ENCODE data around the gene RABL6. TPM values are rescaled to one million over a fixed set of nuclear protein-coding genes. Genes with fewer than 3 reads are reported as not detected.
"Not testable (repeated sequence)": the region's sequence is repeated elsewhere in the genome, so short reads cannot be mapped to it uniquely, and the experiment has no call there.

The RABL6 gene
- total RNA-seq, 4 donors from 2014 or later: 54.9 to 70.7 (median 61.5) TPM

GRCh38 chr9:136799079-136799853, 8.5 kb upstream of the RABL6 start:
- peak overlapping the region in 2 of 4 donors; percentile 21 to 59 for H3K27ac ChIP-seq

GRCh38 chr9:136799854-136800657, 7.7 kb upstream of the RABL6 start:
- TF ChIP-seq POLR2A (IDR thresholded peaks at IDR 0.05) (no peak), CTCF (IDR thresholded peaks at IDR 0.05) (no peak)
- intact Hi-C loops (cut with DNase I): no loop called here
- peak overlapping the region in 3 of 4 donors; percentile 21 to 71 (median 59) for H3K27ac ChIP-seq
- H3K9me3 ChIP-seq: no peaks in the 10 kb centered on the region
- DNase-seq: no peak
- H3K36me3 ChIP-seq: no peaks in the 10 kb centered on the region
- peaks cover 23 to 56% (median 27%) of the 10 kb centered on the region in 3 donors for H3K4me1 ChIP-seq
- WGBS, 2 donors: 0% methylated on average over 10 to 11 of the region's 63 CpGs
- peak overlapping the region; percentile 16 to 64 (median 38) for H3K4me3 ChIP-seq
- H3K27me3 ChIP-seq: peaks cover 0 to 81% (median 17%) of the 10 kb centered on the region in 4 donors

More at GRCh38 chr9:136799079-136799853, 8.5 kb upstream of the RABL6 start:
- no peak for TF ChIP-seq CTCF (IDR thresholded peaks at IDR 0.05)
- no peak for TF ChIP-seq POLR2A (IDR thresholded peaks at IDR 0.05)
- peaks cover 23 to 56% (median 27%) of the 10 kb centered on the region in 3 donors for H3K4me1 ChIP-seq
- H3K9me3 ChIP-seq: no peaks in the 10 kb centered on the region
- no peak for DNase-seq
- peaks cover 0 to 81% (median 17%) of the 10 kb centered on the region in 4 donors for H3K27me3 ChIP-seq
- intact Hi-C loops (cut with DNase I): no loop called here
- H3K36me3 ChIP-seq: peaks cover 0 to under 1% (median 0%) of the 10 kb centered on the region in 3 donors
- 0% methylated on average over 1 of the region's 35 CpGs for WGBS, 2 donors
- H3K4me3 ChIP-seq: peak overlapping the region; percentile 16 to 64 (median 38)

DNA sequence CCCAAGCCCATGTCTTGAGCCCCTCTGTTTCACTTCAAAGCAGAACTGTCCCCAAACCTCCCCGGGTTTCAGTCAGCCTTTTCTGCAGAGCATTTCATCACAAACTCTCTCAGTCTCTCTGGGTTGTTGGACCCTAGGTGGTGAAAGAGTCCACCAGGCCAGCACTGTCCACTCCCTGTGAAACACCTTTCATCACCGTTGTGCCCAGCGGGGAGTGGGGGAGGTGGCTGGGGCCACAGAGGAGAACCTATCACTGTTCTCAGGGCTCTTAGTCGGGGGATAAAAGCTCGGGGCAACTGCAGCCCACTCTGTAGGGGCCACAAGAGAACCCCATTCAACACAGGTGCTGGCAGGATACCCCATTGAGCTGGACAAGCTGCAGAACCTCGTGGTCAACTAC, 5.4 kb upstream of the RABL6 start:
- TF ChIP-seq CTCF (IDR thresholded peaks at IDR 0.05) (no peak), POLR2A (IDR thresholded peaks at IDR 0.05) (no peak)
- peaks cover 34 to 53% (median 36%) of the 10 kb centered on the region in 3 donors for H3K4me1 ChIP-seq

DNA sequence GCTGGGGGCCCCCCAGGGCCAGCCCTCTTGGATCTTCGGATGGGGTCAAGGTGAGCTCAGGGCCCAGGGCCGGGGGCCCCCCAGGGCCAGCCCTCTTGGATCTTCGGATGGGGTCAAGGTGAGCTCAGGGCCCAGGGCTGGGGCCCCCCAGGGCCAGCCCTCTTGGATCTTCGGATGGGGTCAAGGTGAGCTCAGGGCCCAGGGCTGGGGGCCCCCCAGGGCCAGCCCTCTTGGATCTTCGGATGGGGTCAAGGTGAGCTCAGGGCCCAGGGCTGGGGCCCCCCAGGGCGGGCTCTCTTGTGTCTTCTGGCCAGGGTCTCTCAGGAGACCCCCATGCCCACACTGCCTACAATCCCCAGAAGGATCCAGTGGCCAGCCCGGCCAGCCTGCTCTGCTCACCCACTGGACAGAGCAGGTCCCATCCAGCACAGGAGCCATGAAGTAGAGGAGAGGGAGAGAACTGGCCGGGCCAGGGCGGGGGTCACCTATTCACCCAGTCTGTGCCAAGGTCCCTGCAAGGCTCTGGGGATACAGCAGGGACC, 4.7 kb upstream of the RABL6 start:
- H3K36me3 ChIP-seq; H3K9me3 ChIP-seq; intact Hi-C loops (cut with DNase I); H3K27ac ChIP-seq; DNase-seq; H3K4me3 ChIP-seq: not testable (repeated sequence)
- WGBS, 2 donors: no CpG with 5 or more reads among the region's 9 CpGs
- peaks cover 0 to 53% (median 17%) of the 10 kb centered on the region in 4 donors for H3K27me3 ChIP-seq
- peaks cover 34 to 53% (median 37%) of the 10 kb centered on the region in 3 donors for H3K4me1 ChIP-seq

More for the DNA sequence above, 5.4 kb upstream of the RABL6 start:
- H3K27me3 ChIP-seq: peaks cover 0 to 61% (median 17%) of the 10 kb centered on the region in 4 donors
- DNase-seq: no peak
- no peaks in the 10 kb centered on the region for H3K9me3 ChIP-seq
- H3K36me3 ChIP-seq: peaks cover 0 to 8% (median 0%) of the 10 kb centered on the region in 3 donors
- H3K27ac ChIP-seq: no peak overlapping the region
- H3K4me3 ChIP-seq: no peak overlapping the region
- intact Hi-C loops (cut with DNase I): no loop called here
- 63 to 71% methylated on average over 4 of the region's 6 CpGs for WGBS, 2 donors

DNA sequence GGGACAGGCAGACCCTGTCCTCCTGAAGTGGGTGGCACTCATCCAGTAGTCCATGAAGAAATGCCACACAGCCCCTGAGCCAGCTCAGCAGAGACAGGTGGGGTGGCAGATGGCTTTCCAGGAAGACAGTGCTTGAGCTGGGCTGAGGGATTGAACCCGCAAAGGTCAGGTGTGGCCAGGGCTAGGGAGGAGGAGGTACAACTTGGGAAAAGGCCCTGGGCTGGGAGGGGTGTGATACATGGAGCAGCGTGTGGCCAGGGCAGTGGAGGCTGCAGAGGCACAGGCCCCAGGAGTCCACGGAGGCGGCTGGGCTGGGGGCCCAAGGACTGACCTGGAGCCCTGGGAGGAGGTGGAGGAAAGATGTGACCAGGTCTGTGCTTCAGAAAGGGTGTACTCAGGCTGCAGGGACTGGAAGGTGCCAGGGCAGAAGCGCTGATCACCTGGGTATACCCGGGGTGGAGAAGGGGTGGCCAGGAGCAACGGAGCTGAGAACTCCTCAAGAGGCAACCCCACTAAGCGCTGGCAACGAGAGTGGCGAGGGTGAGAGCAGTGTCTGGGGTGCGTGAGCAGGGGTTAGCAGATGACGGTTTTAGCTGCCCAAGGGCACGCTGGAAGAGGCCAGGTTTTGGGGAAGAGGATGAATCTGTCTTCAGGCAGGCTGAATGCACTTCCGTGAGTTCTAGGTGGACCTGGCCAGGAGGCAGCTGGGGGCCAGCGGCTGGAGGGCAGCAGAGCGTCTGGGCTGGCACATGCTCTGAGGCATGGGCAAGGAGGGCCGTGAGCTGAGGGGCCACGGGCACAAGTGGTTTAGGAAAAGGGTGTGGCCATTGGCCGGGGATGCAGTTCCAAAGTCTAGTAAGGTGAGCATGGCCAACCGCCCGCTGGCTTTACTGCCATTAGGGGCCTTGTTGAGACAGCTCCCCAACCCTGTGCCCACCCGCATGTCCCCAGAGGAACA, 3.9 kb upstream of the RABL6 start:
- peaks cover 36 to 53% (median 42%) of the 10 kb centered on the region in 3 donors for H3K4me1 ChIP-seq
- peaks cover 0 to 45% (median 12%) of the 10 kb centered on the region in 4 donors for H3K27me3 ChIP-seq
- H3K4me3 ChIP-seq: no peak overlapping the region
- no peaks in the 10 kb centered on the region for H3K9me3 ChIP-seq
- 85 to 90% methylated on average over 18 to 20 of the region's 22 CpGs for WGBS, 2 donors
- intact Hi-C loops (cut with DNase I): no loop called here
- no peak for DNase-seq
- peaks cover 0 to 8% (median 0%) of the 10 kb centered on the region in 3 donors for H3K36me3 ChIP-seq
- H3K27ac ChIP-seq: no peak overlapping the region
- TF ChIP-seq POLR2A (IDR thresholded peaks at IDR 0.05): no peak
- no peak for TF ChIP-seq CTCF (IDR thresholded peaks at IDR 0.05)

Measured in esophagus squamous epithelium (tissue), 5 donors.